Umbilical cord (tissue), 2 donors: Measurements from ENCODE around the gene CLEC4M. TPM values are rescaled to one million over a fixed set of nuclear protein-coding genes. Genes with fewer than 3 reads are reported as not detected.
"Not testable (repeated sequence)": the region's sequence is repeated elsewhere in the genome, so short reads cannot be mapped to it uniquely, and the experiment has no call there.

Source experiments
- DNase-seq: peaks from one replicate; pipeline ENCODE4 v3.0.0-alpha.2; 2015; ENCODE audit warnings: low spot score
- total RNA-seq: library from RNA; depleted of rRNA; stranded (reverse); fragments of >200 nt; gene quantifications from one replicate; pipeline ENCODE4 v1.2.3, GENCODE V29; 2014; ENCODE audit warnings: low replicate concordance; ENCODE audit not compliant: insufficient read depth

CLEC4M gene
- total RNA-seq, 1 donor from 2014 or later: 1.7 TPM

DNA sequence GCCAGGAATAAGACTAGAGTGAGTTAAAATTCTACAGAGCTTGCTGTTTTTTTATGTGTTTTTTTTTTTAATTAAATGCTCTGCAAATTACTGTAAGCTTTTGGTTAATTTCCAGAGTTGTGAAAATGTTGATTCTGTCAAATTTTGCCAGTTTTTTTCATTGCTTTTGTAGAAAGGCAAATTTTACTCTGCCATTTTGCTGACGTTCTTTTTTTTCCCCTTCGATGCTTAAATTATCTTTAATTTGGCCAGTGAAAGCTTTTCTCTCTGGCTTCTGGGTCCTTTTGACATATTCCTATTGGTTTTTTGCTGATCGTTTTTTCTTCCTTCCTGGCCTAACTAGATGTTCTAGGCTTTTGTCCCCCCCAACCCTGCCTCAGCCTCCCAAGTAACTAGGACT, 43.2 kb downstream of the CLEC4M start:
- no peak for DNase-seq

DNA sequence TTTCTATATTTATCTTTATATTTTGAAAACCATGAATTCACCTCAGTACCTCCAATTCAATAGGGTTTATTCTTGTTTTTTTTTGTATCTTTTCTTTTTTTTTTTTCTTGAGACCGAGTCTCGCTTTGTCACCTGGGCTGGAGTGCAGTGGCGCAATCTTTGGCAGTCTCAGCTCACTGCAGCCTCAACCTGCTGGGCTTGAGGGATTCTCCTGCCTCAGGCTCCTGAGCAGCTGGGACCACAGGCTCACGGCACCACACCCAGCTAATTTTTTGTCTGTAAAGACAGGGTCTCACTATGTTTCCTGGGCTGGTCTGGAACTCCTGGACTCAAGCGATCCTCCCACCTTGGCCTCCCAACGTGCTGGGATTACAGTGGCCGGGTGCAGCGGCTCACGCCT, 43.8 kb downstream of the CLEC4M start:
- no peak for DNase-seq

DNA sequence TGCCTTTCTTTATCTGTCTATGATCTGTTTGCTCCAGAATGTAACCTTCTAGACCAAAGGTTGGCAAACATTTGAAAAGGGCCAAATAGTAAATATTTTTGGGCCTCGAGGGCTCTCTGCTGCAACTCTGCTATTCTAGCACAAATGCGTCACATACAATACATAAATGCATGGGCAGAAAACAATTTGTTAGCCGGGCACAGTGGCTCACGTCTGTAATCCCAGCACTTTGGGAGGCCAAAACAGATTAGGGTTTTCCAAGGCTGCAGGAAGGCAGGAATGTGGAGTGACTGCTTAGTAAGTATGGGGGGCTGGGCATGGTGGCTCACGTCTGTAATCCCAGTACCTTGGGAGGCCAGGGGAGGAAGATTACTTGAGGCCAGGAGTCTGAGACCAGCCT, 45.1 kb downstream of the CLEC4M start:
- DNase-seq: no peak

DNA sequence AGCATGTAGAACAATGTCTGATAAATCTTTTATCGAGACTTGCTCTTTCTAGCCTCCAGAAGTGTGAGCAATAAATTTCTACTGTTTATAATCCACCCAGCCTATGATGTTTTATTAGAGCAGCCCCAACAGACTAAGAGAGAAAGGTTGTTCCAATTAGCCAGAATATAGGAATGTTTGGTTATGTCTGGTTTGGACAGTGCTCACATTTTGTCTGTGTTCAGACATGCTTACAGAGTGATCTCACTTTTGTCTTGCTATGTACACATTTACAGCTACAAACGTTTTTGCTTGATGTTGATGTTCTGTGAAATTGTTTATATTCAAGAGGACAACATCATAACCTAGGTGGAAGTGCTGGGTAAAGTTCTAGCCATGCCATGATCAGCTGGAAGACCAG, 48.9 kb downstream of the CLEC4M start:
- DNase-seq: no peak

DNA sequence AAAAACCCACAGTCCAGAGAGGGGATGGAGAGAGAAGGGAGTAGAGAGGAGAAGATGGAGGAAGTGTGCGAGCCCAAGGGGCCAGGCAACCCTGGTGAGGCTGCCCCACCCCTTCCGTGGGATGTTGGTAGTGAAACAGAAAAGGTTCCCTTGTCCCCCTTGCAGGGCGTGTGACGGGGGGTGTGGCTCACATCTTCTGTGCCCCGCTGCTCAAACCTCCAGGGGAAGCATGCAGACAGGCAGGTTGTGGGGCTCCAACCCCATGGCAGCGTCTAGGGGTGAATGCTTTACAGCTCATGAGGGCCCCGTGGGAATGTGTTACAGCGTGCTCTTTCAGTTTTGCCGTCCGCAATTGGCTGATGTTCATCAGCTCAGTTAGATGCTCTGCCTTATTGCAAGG, 52.3 kb downstream of the CLEC4M start:
- DNase-seq: no peak

DNA sequence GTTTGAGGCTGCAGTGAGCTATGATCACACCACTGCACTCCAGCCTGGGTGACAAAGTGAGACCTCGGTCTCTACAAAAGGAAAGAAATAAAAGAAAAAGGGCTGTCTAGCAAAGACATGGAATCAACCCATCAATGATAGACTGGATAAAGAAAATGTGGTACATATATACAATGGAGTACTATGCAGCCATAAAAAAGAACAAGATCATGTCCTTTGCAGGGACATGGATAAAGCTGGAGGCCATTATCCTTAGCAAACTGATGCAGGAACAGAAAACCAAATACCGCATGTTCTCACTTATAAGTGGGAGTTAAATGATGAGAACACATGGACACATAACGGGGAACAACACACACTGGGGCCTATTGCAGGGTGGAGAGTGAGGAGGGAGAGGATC, 53.0 kb downstream of the CLEC4M start:
- DNase-seq: not testable (repeated sequence)

DNA sequence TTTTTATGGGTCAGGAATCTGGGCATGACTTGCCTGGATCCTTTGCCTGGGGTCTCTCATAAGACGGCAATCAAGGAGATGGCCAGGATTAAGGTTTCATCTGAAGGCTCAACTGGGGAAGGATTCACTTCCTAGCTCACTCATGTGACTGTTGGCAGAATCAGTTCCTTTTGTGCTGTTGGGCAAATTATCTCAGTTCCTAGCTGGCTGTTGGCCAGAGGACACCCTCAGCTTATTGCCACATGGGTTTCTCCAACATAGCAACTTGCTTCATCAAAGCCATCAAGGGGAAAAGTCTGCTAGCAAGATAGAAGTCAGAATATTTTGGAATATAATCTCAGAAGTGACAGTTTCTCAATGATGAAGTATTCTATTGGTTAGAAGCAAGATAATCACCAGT, 54.8 kb downstream of the CLEC4M start:
- no peak for DNase-seq

GRCh38 chr19:7818806-7819205, 55.8 kb downstream of the CLEC4M start:
- no peak for DNase-seq

Other genes with a start within 250 kb of the CLEC4M start
- 29.9 TPM for gene ZNF358, start 247.1 kb upstream of the CLEC4M start, total RNA-seq
- gene MCOLN1, start 240.6 kb upstream of the CLEC4M start, total RNA-seq: 5.8 TPM
- 35.6 TPM for gene PNPLA6, start 227.5 kb upstream of the CLEC4M start, total RNA-seq
- gene CAMSAP3, start 167.4 kb upstream of the CLEC4M start, total RNA-seq: 1.2 TPM
- gene XAB2, start 133.7 kb upstream of the CLEC4M start, total RNA-seq: 18.3 TPM
- gene PET100, start 133.4 kb upstream of the CLEC4M start, total RNA-seq: 25.5 TPM
- not detected for gene PCP2, start 129.5 kb upstream of the CLEC4M start, total RNA-seq
- 8.4 TPM for gene STXBP2, start 126.1 kb upstream of the CLEC4M start, total RNA-seq
- gene RETN, start 94.2 kb upstream of the CLEC4M start, total RNA-seq: not detected
- gene MCEMP1, start 86.2 kb upstream of the CLEC4M start, total RNA-seq: 0.96 TPM
- gene TRAPPC5, start 82.4 kb upstream of the CLEC4M start, total RNA-seq: 19.3 TPM
- not detected for gene FCER2, start 61.1 kb upstream of the CLEC4M start, total RNA-seq
- gene CLEC4G, start 31.1 kb upstream of the CLEC4M start, total RNA-seq: 1.2 TPM
- gene CD209, start 15.7 kb upstream of the CLEC4M start, total RNA-seq: 17.8 TPM
- gene EVI5L, start 67.0 kb downstream of the CLEC4M start, total RNA-seq: 11.6 TPM
- 0.96 TPM for gene PRR36, start 111.1 kb downstream of the CLEC4M start, total RNA-seq
- gene LRRC8E, start 125.3 kb downstream of the CLEC4M start, total RNA-seq: 0.48 TPM
- 9.6 TPM for gene MAP2K7, start 140.6 kb downstream of the CLEC4M start, total RNA-seq
- gene TGFBR3L, start 151.6 kb downstream of the CLEC4M start, total RNA-seq: not detected
- 8.9 TPM for gene SNAPC2, start 157.1 kb downstream of the CLEC4M start, total RNA-seq
- gene CTXN1, start 162.9 kb downstream of the CLEC4M start, total RNA-seq: 6.0 TPM
- gene TIMM44, start 180.4 kb downstream of the CLEC4M start, total RNA-seq: 58.0 TPM
- gene ELAVL1, start 242.4 kb downstream of the CLEC4M start, total RNA-seq: 16.1 TPM